Stomach (tissue), 4 donors: ENCODE results near the gene PTX4.

ENCODE experiments used
- POLR2A ChIP-seq, 4 donors: fragments of 450-650 bp; IDR thresholded peaks; one replicate each; pipeline ENCODE4 v1.6.1; 2016; ENCODE audit warnings: antibody characterized with exemption in 4 of 4, control low read depth in 2 of 4, mild to moderate bottlenecking in 1 of 4, moderate library complexity in 1 of 4
- POLR2AphosphoS5 ChIP-seq, 3 donors: sonication (generic); formaldehyde crosslinking; IDR thresholded peaks; one replicate each; pipeline ENCODE4 v1.6.1; 2016; ENCODE audit warnings: antibody characterized with exemption in 3 of 3
- TF ChIP-seq, protein P1 (sequence below), 7 experiments: fragments of 450-650 bp in 4 of 7; fragments of 200-600 bp in 3 of 7; sonication (generic) in 3 of 7; IDR thresholded peaks; one replicate each; pipeline ENCODE4 v1.5.1; 2016 to 2019; ENCODE audit warnings: antibody characterized with exemption in 7 of 7, control low read depth in 2 of 7, mild to moderate bottlenecking in 1 of 7

DNA sequence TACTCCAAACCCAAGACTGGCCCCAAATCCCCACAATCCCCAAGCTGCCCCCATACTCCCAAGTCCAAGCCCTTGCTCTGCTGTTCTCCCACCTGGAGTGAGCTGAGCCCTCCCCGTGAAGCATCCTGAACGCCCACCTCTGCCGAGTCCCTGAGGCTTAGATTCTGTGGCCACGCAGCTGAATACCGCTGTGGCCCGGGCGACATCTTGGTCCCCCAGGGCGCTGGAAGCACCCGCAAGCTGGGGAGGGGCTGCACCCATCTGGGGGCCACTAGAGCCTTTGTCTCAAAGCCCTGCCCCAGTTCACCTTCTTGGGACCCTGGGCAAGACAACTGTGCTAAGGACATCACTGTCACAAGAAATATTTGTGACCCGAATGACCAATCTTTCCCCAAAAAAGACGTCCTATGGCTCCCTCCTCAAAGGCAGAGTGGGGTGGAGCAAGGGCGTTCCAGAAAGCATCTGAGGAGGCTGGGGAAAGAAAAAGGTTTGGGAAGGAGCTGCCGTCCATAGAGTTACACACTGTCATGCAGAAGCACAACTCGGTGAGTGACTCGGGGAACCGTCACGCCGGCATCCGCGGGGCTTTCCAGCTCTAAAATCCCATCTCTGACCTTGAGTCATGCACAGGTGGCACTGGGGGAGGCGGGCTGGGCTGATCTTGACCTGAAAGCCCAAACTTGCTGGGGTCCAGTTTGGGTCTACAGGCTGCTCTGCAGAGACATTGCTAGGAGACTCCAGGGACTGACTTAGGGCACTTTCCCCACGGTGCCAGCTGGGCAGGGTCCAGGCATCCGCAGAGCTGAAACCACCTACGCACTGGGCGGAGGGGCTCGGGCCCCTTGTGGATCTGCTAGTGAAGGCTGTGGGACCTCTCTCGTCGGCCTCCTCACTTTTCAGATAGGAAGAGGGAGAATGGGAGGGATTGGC lies 6.6 kb downstream of the PTX4 start:
- TF ChIP-seq, protein P1, sequence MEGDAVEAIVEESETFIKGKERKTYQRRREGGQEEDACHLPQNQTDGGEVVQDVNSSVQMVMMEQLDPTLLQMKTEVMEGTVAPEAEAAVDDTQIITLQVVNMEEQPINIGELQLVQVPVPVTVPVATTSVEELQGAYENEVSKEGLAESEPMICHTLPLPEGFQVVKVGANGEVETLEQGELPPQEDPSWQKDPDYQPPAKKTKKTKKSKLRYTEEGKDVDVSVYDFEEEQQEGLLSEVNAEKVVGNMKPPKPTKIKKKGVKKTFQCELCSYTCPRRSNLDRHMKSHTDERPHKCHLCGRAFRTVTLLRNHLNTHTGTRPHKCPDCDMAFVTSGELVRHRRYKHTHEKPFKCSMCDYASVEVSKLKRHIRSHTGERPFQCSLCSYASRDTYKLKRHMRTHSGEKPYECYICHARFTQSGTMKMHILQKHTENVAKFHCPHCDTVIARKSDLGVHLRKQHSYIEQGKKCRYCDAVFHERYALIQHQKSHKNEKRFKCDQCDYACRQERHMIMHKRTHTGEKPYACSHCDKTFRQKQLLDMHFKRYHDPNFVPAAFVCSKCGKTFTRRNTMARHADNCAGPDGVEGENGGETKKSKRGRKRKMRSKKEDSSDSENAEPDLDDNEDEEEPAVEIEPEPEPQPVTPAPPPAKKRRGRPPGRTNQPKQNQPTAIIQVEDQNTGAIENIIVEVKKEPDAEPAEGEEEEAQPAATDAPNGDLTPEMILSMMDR (IDR thresholded peaks at IDR 0.05), result no peak
- TF ChIP-seq POLR2AphosphoS5 (IDR thresholded peaks at IDR 0.05) (no peak), POLR2A (IDR thresholded peaks at IDR 0.05) (no peak)
